ENCODE results near the gene ARID3A. TPM values are rescaled to one million over a fixed set of nuclear protein-coding genes. Genes with fewer than 3 reads are reported as not detected.

The ARID3A gene
- total RNA-seq, 1 experiment from 2014 or later: 10.2 TPM

GRCh38 chr19:902446-903226 is 23.2 kb upstream of the ARID3A start:
- no TSS peak for BruUV-seq (replicated peaks)
- intact Hi-C loops (cut with micrococcal nuclease): no loop called here
- Mint-ChIP-seq H3K4me3 (ENCODE audit: unreplicated experiment) (no peak overlapping the region), H3K36me3 (ENCODE audit: insufficient read depth, unreplicated experiment) (peaks cover 27% of the 10 kb centered on the region), H3K9me3 (ENCODE audit: unreplicated experiment) (no peaks in the 10 kb centered on the region), H3K27ac (ENCODE audit: low read depth, unreplicated experiment) (no peak overlapping the region), H3K4me1 (ENCODE audit: insufficient read depth, unreplicated experiment) (no peaks in the 10 kb centered on the region), H3K27me3 (ENCODE audit: insufficient read depth, unreplicated experiment) (no peaks in the 10 kb centered on the region)
- POLR2A ChIA-PET: interaction anchor here (0.6 to 1.5 kb wide), 3 partner anchors 9 to 369 kb away, joined by 3 to 5 read pairs (median 3); partner anchors contain the start of genes MED16 and RNU6-9
- CTCF ChIA-PET: no interaction called here
- TF ChIP-seq CTCF (IDR thresholded peaks at IDR 0.05; ENCODE audit: unreplicated experiment): no peak
- no peak for DNase-seq (ENCODE audit: unreplicated experiment)

GRCh38 chr19:903266-903797 is 22.5 kb upstream of the ARID3A start:
- Mint-ChIP-seq H3K9me3 (ENCODE audit: unreplicated experiment) (no peaks in the 10 kb centered on the region), H3K4me3 (ENCODE audit: unreplicated experiment) (no peak overlapping the region), H3K4me1 (ENCODE audit: insufficient read depth, unreplicated experiment) (no peaks in the 10 kb centered on the region), H3K27ac (ENCODE audit: low read depth, unreplicated experiment) (no peak overlapping the region), H3K36me3 (ENCODE audit: insufficient read depth, unreplicated experiment) (peaks cover 20% of the 10 kb centered on the region), H3K27me3 (ENCODE audit: insufficient read depth, unreplicated experiment) (no peaks in the 10 kb centered on the region)
- no peak for DNase-seq (ENCODE audit: unreplicated experiment)
- POLR2A ChIA-PET: interaction anchor here (0.7 to 1.5 kb wide), 4 partner anchors 10 to 368 kb away, joined by 3 to 5 read pairs (median 3); partner anchors contain the start of genes MED16 and RNU6-9
- CTCF ChIA-PET: no interaction called here
- TF ChIP-seq CTCF (IDR thresholded peaks at IDR 0.05; ENCODE audit: unreplicated experiment): no peak
- no TSS peak for BruUV-seq (replicated peaks)
- intact Hi-C loops (cut with micrococcal nuclease): no loop called here

GRCh38 chr19:904545-904944 is 21.3 kb upstream of the ARID3A start:
- H3K4me3 Mint-ChIP-seq (ENCODE audit: unreplicated experiment): no peak overlapping the region
- peaks cover 24% of the 10 kb centered on the region for H3K36me3 Mint-ChIP-seq (ENCODE audit: insufficient read depth, unreplicated experiment)
- DNase-seq (ENCODE audit: unreplicated experiment): no peak
- CTCF ChIA-PET: no interaction called here
- intact Hi-C loops (cut with micrococcal nuclease): no loop called here
- no peak overlapping the region for H3K27ac Mint-ChIP-seq (ENCODE audit: low read depth, unreplicated experiment)
- TF ChIP-seq CTCF (IDR thresholded peaks at IDR 0.05; ENCODE audit: unreplicated experiment): no peak
- POLR2A ChIA-PET: interaction anchor here (0.7 to 1.2 kb wide), 4 partner anchors 10 to 54 kb away, joined by 3 to 5 read pairs (median 4); partner anchors contain the start of genes MED16 and RNU6-9
- BruUV-seq (replicated peaks): no TSS peak
- H3K27me3 Mint-ChIP-seq (ENCODE audit: insufficient read depth, unreplicated experiment): no peaks in the 10 kb centered on the region
- no peaks in the 10 kb centered on the region for H3K9me3 Mint-ChIP-seq (ENCODE audit: unreplicated experiment)
- H3K4me1 Mint-ChIP-seq (ENCODE audit: insufficient read depth, unreplicated experiment): peaks cover 8% of the 10 kb centered on the region

GRCh38 chr19:906480-906879 is 19.4 kb upstream of the ARID3A start:
- Mint-ChIP-seq H3K27me3 (ENCODE audit: insufficient read depth, unreplicated experiment) (no peaks in the 10 kb centered on the region), H3K36me3 (ENCODE audit: insufficient read depth, unreplicated experiment) (peaks cover 24% of the 10 kb centered on the region), H3K27ac (ENCODE audit: low read depth, unreplicated experiment) (no peak overlapping the region), H3K9me3 (ENCODE audit: unreplicated experiment) (no peaks in the 10 kb centered on the region), H3K4me1 (ENCODE audit: insufficient read depth, unreplicated experiment) (peaks cover 9% of the 10 kb centered on the region), H3K4me3 (ENCODE audit: unreplicated experiment) (no peak overlapping the region)
- POLR2A ChIA-PET: no interaction called here
- CTCF ChIA-PET: interaction anchor here (0.8 kb wide), 1 partner anchor 11 kb away, joined by 3 read pairs; no protein-coding TSS in a partner anchor
- BruUV-seq (replicated peaks): no TSS peak
- DNase-seq (ENCODE audit: unreplicated experiment): no peak
- TF ChIP-seq CTCF (IDR thresholded peaks at IDR 0.05; ENCODE audit: unreplicated experiment): no peak
- intact Hi-C loops (cut with micrococcal nuclease): no loop called here
